ENCODE measurements around the gene EIF5A.

EIF5A gene

GRCh38 chr17:7327056-7327455 is 19.6 kb downstream of the EIF5A start:
- Histone ChIP-seq H2BK15ac (ENCODE audit: low read depth, poor library complexity, severe bottlenecking) (no peak overlapping the region), H4K8ac (ENCODE audit: low read length) (no peak overlapping the region), H3K18ac (ENCODE audit: low read depth in 1 of 2, low read length in 2 of 2) (no peak overlapping the region), H4K91ac (ENCODE audit: low read length) (no peak overlapping the region), H2BK120ac (ENCODE audit: low read depth, low read length) (no peak overlapping the region), H2BK5ac (ENCODE audit: low read depth, low read length, poor library complexity, severe bottlenecking) (no peak overlapping the region), H3K9ac (ENCODE audit: low read length) (peak overlapping the region; percentile 93), H3K4me2 (ENCODE audit: low read length, poor library complexity, severe bottlenecking) (no peak overlapping the region), H3K4me3 (ENCODE audit: insufficient read depth in 1 of 2, low read depth in 1 of 2, low read length in 2 of 2) (no peak overlapping the region), H3K14ac (ENCODE audit: low read length in 2 of 2) (no peak overlapping the region), H3K27me3 (ENCODE audit: control insufficient read depth in 1 of 2, insufficient read depth in 1 of 2, low read length in 2 of 2) (no peaks in the 10 kb centered on the region), H3K9me3 (ENCODE audit: control insufficient read depth, low read length) (no peaks in the 10 kb centered on the region), H2AFZ (ENCODE audit: low read depth, low read length) (no peak overlapping the region), H3K23ac (ENCODE audit: low read length in 2 of 2) (no peak overlapping the region), H3K79me1 (replicated peaks; ENCODE audit: low read length, poor library complexity, severe bottlenecking) (peaks cover 44% of the 10 kb centered on the region), H3K4ac (ENCODE audit: low read depth in 1 of 2, low read length in 2 of 2) (no peak overlapping the region), H2BK12ac (ENCODE audit: low read length in 2 of 2) (no peak overlapping the region), H3K36me3 (ENCODE audit: control insufficient read depth in 1 of 2, insufficient read depth in 2 of 2, low read depth in 1 of 2, low read length in 2 of 2) (peaks cover 45 to 51% of the 10 kb centered on the region in 2 experiments), H2AK5ac (ENCODE audit: low read length, severe bottlenecking) (no peak overlapping the region), H3K27ac (ENCODE audit: low read length, poor library complexity, severe bottlenecking) (no peak overlapping the region), H3K4me1 (ENCODE audit: control insufficient read depth, insufficient read depth, low read depth, low read length) (peaks cover 19% of the 10 kb centered on the region)
- WGBS = 100% methylated on average over 6 of the region's 7 CpGs
- DNase-seq = no peak

- H3K27ac ChIP-seq (ENCODE audit: low read length, poor library complexity, severe bottlenecking) = no peak overlapping the region
- H2BK120ac ChIP-seq (ENCODE audit: low read depth, low read length) = no peak overlapping the region
- peaks cover 19% of the 10 kb centered on the region for H3K4me1 ChIP-seq (ENCODE audit: control insufficient read depth, insufficient read depth, low read depth, low read length)
- WGBS = 95% methylated on average over 17 of the region's 17 CpGs
- H3K23ac ChIP-seq (ENCODE audit: low read length in 2 of 2) = no peak overlapping the region
- peak overlapping the region in 1 of 2 experiments; percentile 100 for H3K4me3 ChIP-seq (ENCODE audit: insufficient read depth in 1 of 2, low read depth in 1 of 2, low read length in 2 of 2)
- peak overlapping the region; percentile 17 for H3K4me2 ChIP-seq (ENCODE audit: low read length, poor library complexity, severe bottlenecking)
- peak overlapping the region; percentile 93 for H3K9ac ChIP-seq (ENCODE audit: low read length)
- H3K79me1 ChIP-seq (replicated peaks; ENCODE audit: low read length, poor library complexity, severe bottlenecking) = peaks cover 42% of the 10 kb centered on the region
- no peak overlapping the region for H2BK12ac ChIP-seq (ENCODE audit: low read length in 2 of 2)
- no peak overlapping the region for H2AFZ ChIP-seq (ENCODE audit: low read depth, low read length)
- H2BK5ac ChIP-seq (ENCODE audit: low read depth, low read length, poor library complexity, severe bottlenecking) = no peak overlapping the region
- H4K91ac ChIP-seq (ENCODE audit: low read length) = peak overlapping the region; percentile 16
- no peak overlapping the region for H2AK5ac ChIP-seq (ENCODE audit: low read length, severe bottlenecking)
- H3K14ac ChIP-seq (ENCODE audit: low read length in 2 of 2) = no peak overlapping the region
- no peak overlapping the region for H2BK15ac ChIP-seq (ENCODE audit: low read depth, poor library complexity, severe bottlenecking)
- H3K4ac ChIP-seq (ENCODE audit: low read depth in 1 of 2, low read length in 2 of 2) = no peak overlapping the region
- H3K27me3 ChIP-seq (ENCODE audit: control insufficient read depth in 1 of 2, insufficient read depth in 1 of 2, low read length in 2 of 2) = no peaks in the 10 kb centered on the region
- DNase-seq = no peak
- no peaks in the 10 kb centered on the region for H3K9me3 ChIP-seq (ENCODE audit: control insufficient read depth, low read length)
- no peak overlapping the region for H4K8ac ChIP-seq (ENCODE audit: low read length)
- peaks cover 40 to 46% of the 10 kb centered on the region in 2 experiments for H3K36me3 ChIP-seq (ENCODE audit: control insufficient read depth in 1 of 2, insufficient read depth in 2 of 2, low read depth in 1 of 2, low read length in 2 of 2)
- H3K18ac ChIP-seq (ENCODE audit: low read depth in 1 of 2, low read length in 2 of 2) = no peak overlapping the region
These were observed 20.1 kb downstream of the EIF5A start for GRCh38 chr17:7327501-7327900.

- H3K9me3 ChIP-seq (ENCODE audit: control insufficient read depth, low read length) = no peaks in the 10 kb centered on the region
- H2BK12ac ChIP-seq (ENCODE audit: low read length in 2 of 2) = no peak overlapping the region
- 100% methylated on average over 1 of the region's 1 CpG for WGBS
- H3K23ac ChIP-seq (ENCODE audit: low read length in 2 of 2) = no peak overlapping the region
- H3K9ac ChIP-seq (ENCODE audit: low read length) = peak overlapping the region; percentile 93
- no peak overlapping the region for H2AFZ ChIP-seq (ENCODE audit: low read depth, low read length)
- no peak overlapping the region for H4K91ac ChIP-seq (ENCODE audit: low read length)
- no peak overlapping the region for H2BK120ac ChIP-seq (ENCODE audit: low read depth, low read length)
- H3K27ac ChIP-seq (ENCODE audit: low read length, poor library complexity, severe bottlenecking) = no peak overlapping the region
- H4K8ac ChIP-seq (ENCODE audit: low read length) = no peak overlapping the region
- no peak overlapping the region for H3K14ac ChIP-seq (ENCODE audit: low read length in 2 of 2)
- H3K4ac ChIP-seq (ENCODE audit: low read depth in 1 of 2, low read length in 2 of 2) = no peak overlapping the region
- peaks cover 37% of the 10 kb centered on the region for H3K79me1 ChIP-seq (replicated peaks; ENCODE audit: low read length, poor library complexity, severe bottlenecking)
- peak overlapping the region; percentile 17 for H3K4me2 ChIP-seq (ENCODE audit: low read length, poor library complexity, severe bottlenecking)
- no peaks in the 10 kb centered on the region for H3K27me3 ChIP-seq (ENCODE audit: control insufficient read depth in 1 of 2, insufficient read depth in 1 of 2, low read length in 2 of 2)
- H3K4me1 ChIP-seq (ENCODE audit: control insufficient read depth, insufficient read depth, low read depth, low read length) = peaks cover 19% of the 10 kb centered on the region
- no peak for DNase-seq
- no peak overlapping the region for H3K18ac ChIP-seq (ENCODE audit: low read depth in 1 of 2, low read length in 2 of 2)
- H2AK5ac ChIP-seq (ENCODE audit: low read length, severe bottlenecking) = no peak overlapping the region
- H3K36me3 ChIP-seq (ENCODE audit: control insufficient read depth in 1 of 2, insufficient read depth in 2 of 2, low read depth in 1 of 2, low read length in 2 of 2) = peaks cover 35 to 41% of the 10 kb centered on the region in 2 experiments
- no peak overlapping the region for H2BK5ac ChIP-seq (ENCODE audit: low read depth, low read length, poor library complexity, severe bottlenecking)
- peak overlapping the region in 1 of 2 experiments; percentile 100 for H3K4me3 ChIP-seq (ENCODE audit: insufficient read depth in 1 of 2, low read depth in 1 of 2, low read length in 2 of 2)
- no peak overlapping the region for H2BK15ac ChIP-seq (ENCODE audit: low read depth, poor library complexity, severe bottlenecking)
These were observed 20.6 kb downstream of the EIF5A start for GRCh38 chr17:7328009-7328408.

- Histone ChIP-seq H3K27ac (ENCODE audit: low read length, poor library complexity, severe bottlenecking) (peak within 1 kb of the TSS; percentile 88), H2AK5ac (ENCODE audit: low read length, severe bottlenecking) (no peak within 1 kb of the TSS)
- under 1% methylated on average over 34 of the region's 50 CpGs for WGBS
These were observed 21.5 kb downstream of the EIF5A start, which contains the start of gene NEURL4 for GRCh38 chr17:7328840-7329373. NEURL4 (minus strand) TSS chr17:7329335; CDS start chr17:7329312, 23 bp downstream.

More at GRCh38 chr17:7328840-7329373, 21.5 kb downstream of the EIF5A start, which contains the start of gene NEURL4:
- Histone ChIP-seq H3K27me3 (ENCODE audit: control insufficient read depth in 1 of 2, insufficient read depth in 1 of 2, low read length in 2 of 2) (no peaks in the 10 kb centered on the region), H4K91ac (ENCODE audit: low read length) (peak within 1 kb of the TSS; percentile 91), H2BK12ac (ENCODE audit: low read length in 2 of 2) (peak within 1 kb of the TSS in 1 of 2 experiments; percentile 75), H2BK15ac (ENCODE audit: low read depth, poor library complexity, severe bottlenecking) (peak within 1 kb of the TSS; percentile 50), H3K4ac (ENCODE audit: low read depth in 1 of 2, low read length in 2 of 2) (peak within 1 kb of the TSS in 1 of 2 experiments; percentile 81), H3K14ac (ENCODE audit: low read length in 2 of 2) (peak within 1 kb of the TSS in 1 of 2 experiments; percentile 46), H2BK5ac (ENCODE audit: low read depth, low read length, poor library complexity, severe bottlenecking) (peak within 1 kb of the TSS; percentile 48), H3K36me3 (ENCODE audit: control insufficient read depth in 1 of 2, insufficient read depth in 2 of 2, low read depth in 1 of 2, low read length in 2 of 2) (peaks cover 28 to 32% of the 10 kb centered on the region in 2 experiments), H3K23ac (ENCODE audit: low read length in 2 of 2) (no peak within 1 kb of the TSS), H3K18ac (ENCODE audit: low read depth in 1 of 2, low read length in 2 of 2) (peak within 1 kb of the TSS; percentile 64 to 91), H3K9ac (ENCODE audit: low read length) (peak within 1 kb of the TSS; percentile 93), H3K4me2 (ENCODE audit: low read length, poor library complexity, severe bottlenecking) (peak within 1 kb of the TSS; percentile 97), H4K8ac (ENCODE audit: low read length) (peak within 1 kb of the TSS; percentile 90), H3K79me1 (replicated peaks; ENCODE audit: low read length, poor library complexity, severe bottlenecking) (peaks cover 29% of the 10 kb centered on the region), H3K4me1 (ENCODE audit: control insufficient read depth, insufficient read depth, low read depth, low read length) (peaks cover 19% of the 10 kb centered on the region), H2BK120ac (ENCODE audit: low read depth, low read length) (no peak within 1 kb of the TSS), H3K4me3 (ENCODE audit: insufficient read depth in 1 of 2, low read depth in 1 of 2, low read length in 2 of 2) (peak within 1 kb of the TSS; percentile 76 to 100), H2AFZ (ENCODE audit: low read depth, low read length) (peak within 1 kb of the TSS; percentile 79), H3K9me3 (ENCODE audit: control insufficient read depth, low read length) (no peaks in the 10 kb centered on the region)
- peak; percentile 59 for DNase-seq
